NK-92 treated with Interleukin-12 subunit alpha and Interleukin-12 subunit beta, amount 100 ng/mL, for 24 hours (cell line): Measurements from ENCODE around the gene SOAT1.
"Not testable (repeated sequence)": the region's sequence is repeated elsewhere in the genome, so short reads cannot be mapped to it uniquely, and the experiment has no call there.

Experiments used
- DNase-seq: peaks from one replicate; lab custom pipeline; 2025; lab: John Stamatoyannopoulos, UW

Gene SOAT1

DNA sequence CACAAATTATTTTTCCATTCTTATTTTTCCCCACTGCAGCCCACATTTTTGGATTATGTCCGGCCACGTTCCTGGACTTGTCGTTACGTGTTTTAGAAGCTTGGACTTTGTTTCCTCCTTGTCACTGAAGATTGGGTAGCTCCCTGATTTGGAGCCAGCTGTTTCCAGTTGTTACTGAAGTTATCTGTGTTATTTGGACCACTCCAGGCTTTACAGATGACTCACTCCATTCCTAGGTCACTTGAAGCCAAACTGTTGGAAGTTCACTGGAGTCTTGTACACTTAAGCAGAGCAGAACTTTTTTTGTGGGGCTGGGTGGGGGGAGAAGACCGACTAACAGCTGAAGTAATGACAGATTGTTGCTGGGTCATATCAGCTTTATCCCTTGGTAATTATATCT, 59.9 kb downstream of the SOAT1 start:
- no peak for DNase-seq

DNA sequence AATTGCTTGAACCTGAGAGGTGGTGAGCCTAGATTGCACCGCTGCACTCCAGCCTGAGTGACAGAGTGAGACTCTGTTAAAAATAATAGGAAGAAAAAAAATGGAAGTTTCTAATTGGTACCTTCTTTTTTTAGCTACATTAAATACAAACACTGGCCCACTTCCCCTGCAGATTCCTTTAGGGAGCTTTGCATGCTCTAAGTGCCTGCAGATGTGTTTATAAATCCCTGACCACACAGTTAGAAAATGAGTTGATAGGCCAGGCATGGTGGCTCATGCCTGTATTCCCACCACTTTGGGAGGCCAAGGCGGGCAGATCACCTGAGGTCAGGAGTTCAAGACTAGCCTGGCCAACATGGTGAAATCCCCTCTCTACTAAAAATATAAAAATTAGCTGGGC, 68.0 kb downstream of the SOAT1 start:
- DNase-seq, result not testable (repeated sequence)

DNA sequence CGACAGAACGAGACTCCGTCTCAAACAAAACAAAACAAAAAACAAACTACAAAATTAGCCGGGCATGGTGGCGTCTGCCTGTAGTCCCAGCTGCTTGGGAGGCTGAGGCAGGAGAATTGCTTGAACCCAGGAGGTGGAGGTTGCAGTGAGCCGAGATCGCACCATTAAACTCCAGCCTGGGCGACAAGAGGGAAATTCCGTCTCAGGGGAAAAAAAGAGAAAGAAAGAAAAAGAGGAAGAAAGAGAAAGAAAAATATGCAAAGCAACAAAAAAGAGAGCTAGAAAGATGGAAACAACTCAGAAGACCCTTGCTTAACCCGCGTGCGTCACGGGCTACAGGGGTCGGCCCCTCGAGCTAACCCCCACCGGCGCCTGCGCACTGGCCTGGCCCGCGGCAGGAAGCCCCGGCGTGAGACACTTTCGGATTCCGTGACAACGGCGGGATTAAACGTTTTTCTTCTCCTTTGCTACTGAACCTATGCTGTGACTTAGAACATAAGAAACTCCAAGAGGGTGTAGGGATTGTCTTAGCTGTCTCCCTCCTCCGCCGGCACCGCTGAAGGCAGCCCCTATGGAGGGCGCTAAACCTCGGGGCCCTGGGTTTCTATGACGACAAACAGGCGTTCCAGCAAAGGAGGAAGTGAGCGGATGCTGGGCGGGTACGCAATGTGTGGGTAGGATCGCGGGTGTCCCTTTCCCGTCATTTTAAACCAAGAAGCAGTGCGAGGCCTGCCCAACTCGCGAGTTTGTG, 71.9 kb downstream of the SOAT1 start, which contains the start of gene AXDND1:
Gene AXDND1, plus strand, starts transcription at position 630 of the 751 bp plus-strand sequence. CDS start 539 bp downstream, outside the sequence.
- DNase-seq, result peak; percentile 84

DNA sequence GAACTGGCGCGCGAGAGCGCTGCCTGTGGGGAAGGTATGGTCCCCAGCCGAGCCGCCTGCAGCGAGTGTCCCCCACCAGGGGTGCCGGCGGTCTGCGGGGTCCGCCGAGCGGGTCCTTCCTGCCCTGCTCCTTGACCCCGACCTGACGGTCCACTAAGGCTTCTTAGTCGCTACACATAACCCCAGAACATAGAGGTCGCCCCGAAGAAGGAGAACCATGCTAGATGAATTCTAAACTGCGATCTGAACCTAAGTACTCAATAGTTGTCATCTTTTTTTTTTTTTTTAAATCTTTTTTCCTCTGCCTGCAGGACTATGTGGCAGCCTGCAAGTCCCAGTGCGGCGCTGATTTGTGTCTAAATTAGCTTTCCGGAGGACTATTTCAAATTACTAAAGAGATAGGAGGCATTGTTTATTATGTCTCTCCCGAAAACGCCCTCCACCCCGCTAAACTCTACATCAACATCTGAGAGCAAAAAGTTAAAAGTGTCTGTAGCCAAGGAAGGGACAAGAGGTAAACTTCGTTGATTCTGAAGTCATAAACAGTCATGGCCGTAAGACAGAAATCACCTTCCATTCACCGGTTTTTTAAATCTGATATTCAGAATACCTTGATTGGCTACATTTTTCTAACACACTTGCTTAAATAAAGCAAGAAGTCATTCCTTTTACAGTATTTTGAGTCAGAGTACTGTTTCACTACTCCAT, 72.7 kb downstream of the SOAT1 start:
- DNase-seq, result no peak

- no peak for DNase-seq
These were observed 76.2 kb downstream of the SOAT1 start for GRCh38 chr1:179369751-179370341.

GRCh38 chr1:179372160-179372559, 78.6 kb downstream of the SOAT1 start:
- DNase-seq, result no peak

GRCh38 chr1:179376223-179376622, 82.6 kb downstream of the SOAT1 start:
- DNase-seq, result no peak

DNA sequence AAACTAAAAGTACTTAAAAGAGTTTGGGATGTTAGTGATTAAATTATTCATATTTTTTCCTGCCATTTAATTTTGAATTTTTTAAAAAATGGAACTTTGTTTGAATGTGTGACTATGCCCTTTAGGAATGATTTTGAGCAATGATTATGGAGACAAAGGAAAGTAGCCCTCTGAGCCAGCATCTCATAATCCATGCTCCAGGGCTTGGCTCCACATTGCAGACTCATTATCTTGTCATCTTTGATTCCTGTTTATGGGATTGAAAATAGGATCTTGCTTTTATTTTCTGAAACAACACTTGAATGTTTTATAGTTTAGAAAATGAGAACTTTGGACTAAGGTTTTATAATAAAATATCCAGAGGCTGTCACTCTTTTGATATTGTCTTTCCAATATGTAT, 86.7 kb downstream of the SOAT1 start:
- no peak for DNase-seq

- DNase-seq, result no peak
These were observed 90.4 kb downstream of the SOAT1 start for GRCh38 chr1:179384027-179384426.

- DNase-seq, result no peak
These were observed 91.9 kb downstream of the SOAT1 start for GRCh38 chr1:179385510-179385909.

- DNase-seq, result no peak
These were observed 100.1 kb downstream of the SOAT1 start for GRCh38 chr1:179393721-179394120.

GRCh38 chr1:179399399-179399798, 105.8 kb downstream of the SOAT1 start:
- not testable (repeated sequence) for DNase-seq
